ENCODE measurements around the gene TPRN.
"Not testable (repeated sequence)": the region's sequence is repeated elsewhere in the genome, so short reads cannot be mapped to it uniquely, and the experiment has no call there.

TPRN gene

DNA sequence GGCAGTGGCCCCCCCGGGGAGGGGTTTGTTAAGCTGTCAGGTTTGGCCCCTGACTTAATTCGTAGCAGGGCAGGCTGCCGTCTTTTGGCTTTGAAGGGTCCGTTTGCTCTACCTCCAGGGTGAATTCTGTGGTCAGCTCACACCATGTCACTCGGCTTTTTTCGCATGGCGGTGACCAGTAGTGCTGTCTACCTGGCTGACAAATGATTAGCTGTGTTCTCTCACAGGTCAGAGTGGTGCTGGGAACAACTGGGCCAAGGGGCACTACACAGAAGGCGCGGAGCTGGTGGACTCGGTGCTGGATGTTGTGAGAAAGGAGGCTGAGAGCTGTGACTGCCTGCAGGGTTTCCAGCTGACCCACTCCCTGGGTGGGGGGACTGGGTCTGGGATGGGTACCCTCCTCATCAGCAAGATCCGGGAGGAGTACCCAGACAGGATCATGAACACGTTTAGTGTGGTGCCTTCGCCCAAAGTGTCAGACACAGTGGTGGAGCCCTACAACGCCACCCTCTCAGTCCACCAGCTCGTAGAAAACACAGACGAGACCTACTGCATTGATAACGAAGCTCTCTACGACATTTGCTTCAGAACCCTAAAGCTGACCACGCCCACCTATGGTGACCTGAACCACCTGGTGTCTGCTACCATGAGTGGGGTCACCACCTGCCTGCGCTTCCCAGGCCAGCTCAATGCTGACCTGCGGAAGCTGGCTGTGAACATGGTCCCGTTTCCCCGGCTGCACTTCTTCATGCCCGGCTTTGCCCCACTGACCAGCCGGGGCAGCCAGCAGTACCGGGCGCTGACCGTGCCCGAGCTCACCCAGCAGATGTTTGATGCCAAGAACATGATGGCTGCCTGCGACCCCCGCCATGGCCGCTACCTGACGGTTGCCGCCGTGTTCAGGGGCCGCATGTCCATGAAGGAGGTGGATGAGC, 42.0 kb upstream of the TPRN start:
- H3K36me3 ChIP-seq (ENCODE audit: control insufficient read depth in 5 of 5, insufficient read depth in 5 of 5, low read length in 5 of 5), result peaks cover 0 to 21% (median 19%) of the 10 kb centered on the region in 5 donors
- H3K4me1 ChIP-seq (ENCODE audit: control insufficient read depth in 5 of 5, insufficient read depth in 5 of 5, low read length in 5 of 5), result peaks cover 8 to 53% (median 31%) of the 10 kb centered on the region in 5 donors

DNA sequence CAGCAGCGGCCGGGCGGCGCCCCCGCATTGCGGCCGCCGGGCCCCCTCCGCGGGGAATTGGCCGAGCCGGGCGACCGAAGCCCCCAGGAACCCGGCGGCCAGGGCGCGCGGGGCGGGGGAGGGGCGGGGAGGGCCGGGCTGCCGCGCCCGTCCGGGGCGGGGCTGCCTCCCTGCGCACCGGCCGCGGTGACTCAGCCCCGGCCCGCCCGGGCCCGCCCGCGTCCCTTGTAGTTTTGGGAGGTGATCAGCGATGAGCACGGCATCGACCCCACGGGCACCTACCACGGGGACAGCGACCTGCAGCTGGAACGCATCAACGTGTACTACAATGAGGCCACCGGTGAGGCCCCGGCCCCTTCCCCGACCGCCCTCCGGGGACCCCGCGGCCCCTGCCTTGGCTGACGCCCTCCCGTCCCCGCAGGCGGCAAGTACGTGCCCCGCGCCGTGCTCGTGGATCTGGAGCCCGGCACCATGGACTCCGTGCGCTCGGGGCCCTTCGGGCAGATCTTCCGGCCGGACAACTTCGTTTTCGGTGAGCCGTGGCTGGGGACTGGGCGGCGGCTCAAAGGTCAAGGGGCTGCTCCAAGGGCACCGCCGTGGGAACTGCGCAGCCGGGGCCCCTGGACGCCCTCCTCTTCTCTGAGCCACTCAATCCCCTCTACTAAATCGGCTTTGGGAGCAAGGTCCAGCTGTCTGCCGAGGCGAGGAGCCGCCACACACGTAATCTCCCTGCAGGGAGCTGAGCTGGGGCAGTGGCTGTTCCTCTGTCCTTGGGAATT, 41.1 kb upstream of the TPRN start:
- Histone ChIP-seq H3K4me3 (ENCODE audit: low read depth in 1 of 5, low read length in 5 of 5) (peak overlapping the region; percentile 80 to 87 (median 83)), H3K9ac (ENCODE audit: low read length in 5 of 5) (peak overlapping the region in 4 of 5 donors; percentile 70 to 91 (median 84)), H3K9me3 (ENCODE audit: control insufficient read depth in 5 of 5, low read length in 5 of 5) (no peaks in the 10 kb centered on the region), H3K36me3 (ENCODE audit: control insufficient read depth in 5 of 5, insufficient read depth in 5 of 5, low read length in 5 of 5) (peaks cover 0 to 21% (median 19%) of the 10 kb centered on the region in 5 donors), H3K4me1 (ENCODE audit: control insufficient read depth in 5 of 5, insufficient read depth in 5 of 5, low read length in 5 of 5) (peaks cover 8 to 55% (median 35%) of the 10 kb centered on the region in 5 donors), H3K27ac (ENCODE audit: low read depth, low read length) (peak overlapping the region; percentile 74), H3K27me3 (ENCODE audit: control insufficient read depth in 5 of 5, insufficient read depth in 4 of 5, low read length in 5 of 5) (peaks cover 0 to 3% (median 0%) of the 10 kb centered on the region in 5 donors)

More for the DNA sequence above, 42.0 kb upstream of the TPRN start:
- H3K9me3 ChIP-seq (ENCODE audit: control insufficient read depth in 5 of 5, low read length in 5 of 5), result no peaks in the 10 kb centered on the region
- peak overlapping the region; percentile 80 to 87 (median 83) for H3K4me3 ChIP-seq (ENCODE audit: low read depth in 1 of 5, low read length in 5 of 5)
- peak overlapping the region in 4 of 5 donors; percentile 70 to 91 (median 84) for H3K9ac ChIP-seq (ENCODE audit: low read length in 5 of 5)
- H3K27ac ChIP-seq (ENCODE audit: low read depth, low read length), result peak overlapping the region; percentile 74
- peaks cover 0 to 3% (median 0%) of the 10 kb centered on the region in 5 donors for H3K27me3 ChIP-seq (ENCODE audit: control insufficient read depth in 5 of 5, insufficient read depth in 4 of 5, low read length in 5 of 5)

DNA sequence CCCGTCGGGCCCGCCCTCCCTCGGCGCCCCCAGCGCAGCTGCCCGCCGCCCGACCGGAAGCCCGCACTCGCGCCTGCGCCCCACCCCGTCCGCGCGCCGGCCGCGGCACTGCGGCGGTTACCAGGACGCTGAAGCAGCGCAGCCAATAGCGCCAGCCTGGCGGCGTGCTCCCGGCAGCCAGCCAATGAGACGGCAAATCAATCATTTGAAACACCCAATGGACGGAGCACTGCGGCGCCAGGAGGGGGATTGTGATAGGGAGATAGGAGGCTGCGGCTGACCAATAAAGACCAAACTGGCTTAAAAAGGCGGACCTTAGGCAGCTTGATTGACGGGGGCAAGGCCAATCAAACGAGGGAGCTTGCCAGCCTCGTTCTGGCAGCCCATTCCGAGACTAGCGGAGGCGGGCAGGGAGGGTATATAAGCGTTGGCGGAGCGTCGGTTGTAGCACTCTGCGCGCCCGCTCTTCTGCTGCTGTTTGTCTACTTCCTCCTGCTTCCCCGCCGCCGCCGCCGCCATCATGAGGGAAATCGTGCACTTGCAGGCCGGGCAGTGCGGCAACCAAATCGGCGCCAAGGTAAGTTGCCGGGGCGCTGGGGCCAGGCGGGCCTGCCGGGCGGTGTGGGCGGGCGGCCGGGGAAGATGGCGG, 40.4 kb upstream of the TPRN start, which contains the start of gene TUBB4B:
TSS of gene TUBB4B (plus strand) at position 447 of the 649 bp plus-strand sequence. CDS start at position 521, 74 bp downstream.
- H3K36me3 ChIP-seq (ENCODE audit: control insufficient read depth in 5 of 5, insufficient read depth in 5 of 5, low read length in 5 of 5), result peaks cover 0 to 21% (median 19%) of the 10 kb centered on the region in 5 donors
- H3K27me3 ChIP-seq (ENCODE audit: control insufficient read depth in 5 of 5, insufficient read depth in 4 of 5, low read length in 5 of 5), result peaks cover 0 to 3% (median 0%) of the 10 kb centered on the region in 5 donors
- peak within 1 kb of the TSS in 4 of 5 donors; percentile 70 to 91 (median 84) for H3K9ac ChIP-seq (ENCODE audit: low read length in 5 of 5)
- peaks cover 8 to 62% (median 41%) of the 10 kb centered on the region in 5 donors for H3K4me1 ChIP-seq (ENCODE audit: control insufficient read depth in 5 of 5, insufficient read depth in 5 of 5, low read length in 5 of 5)
- no peaks in the 10 kb centered on the region for H3K9me3 ChIP-seq (ENCODE audit: control insufficient read depth in 5 of 5, low read length in 5 of 5)
- peak within 1 kb of the TSS; percentile 80 to 87 (median 83) for H3K4me3 ChIP-seq (ENCODE audit: low read depth in 1 of 5, low read length in 5 of 5)
- H3K27ac ChIP-seq (ENCODE audit: low read depth, low read length), result peak within 1 kb of the TSS; percentile 86

DNA sequence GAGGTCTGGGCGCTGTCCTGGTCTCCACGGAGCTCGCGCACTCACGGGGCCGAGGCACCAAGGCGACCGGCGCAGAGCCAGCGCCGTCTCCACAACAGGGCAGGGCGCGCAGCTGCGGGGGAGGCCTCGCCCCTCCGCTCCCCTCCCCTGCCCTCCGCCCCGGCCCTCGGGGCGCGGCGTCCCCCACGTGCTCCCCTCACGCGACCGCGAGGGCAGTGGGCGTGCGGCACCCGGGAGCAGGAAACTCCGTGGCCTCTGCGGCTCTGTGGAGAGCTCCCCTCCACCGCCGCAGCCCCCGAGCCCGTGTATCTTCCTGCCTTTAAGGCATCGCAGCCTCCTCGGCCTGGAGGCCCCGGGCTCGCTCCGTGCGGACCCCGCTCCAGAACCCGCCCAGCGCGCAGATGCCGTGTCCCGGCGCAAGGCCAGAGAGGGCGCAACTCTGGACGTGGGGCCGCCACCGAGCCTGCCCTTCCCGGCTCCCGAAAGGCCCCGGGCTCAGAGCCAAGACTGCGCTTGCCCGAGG, 39.8 kb upstream of the TPRN start:
- H3K27ac ChIP-seq (ENCODE audit: low read depth, low read length), result peak overlapping the region; percentile 86
- H3K4me1 ChIP-seq (ENCODE audit: control insufficient read depth in 5 of 5, insufficient read depth in 5 of 5, low read length in 5 of 5), result peaks cover 8 to 68% (median 43%) of the 10 kb centered on the region in 5 donors
- peak overlapping the region in 4 of 5 donors; percentile 65 to 77 (median 67) for H3K4me3 ChIP-seq (ENCODE audit: low read depth in 1 of 5, low read length in 5 of 5)
- H3K9me3 ChIP-seq (ENCODE audit: control insufficient read depth in 5 of 5, low read length in 5 of 5), result no peaks in the 10 kb centered on the region
- peaks cover 0 to 21% (median 19%) of the 10 kb centered on the region in 5 donors for H3K36me3 ChIP-seq (ENCODE audit: control insufficient read depth in 5 of 5, insufficient read depth in 5 of 5, low read length in 5 of 5)
- peak overlapping the region in 4 of 5 donors; percentile 65 to 81 (median 71) for H3K9ac ChIP-seq (ENCODE audit: low read length in 5 of 5)
- peaks cover 2 to 4% (median 3%) of the 10 kb centered on the region in 5 donors for H3K27me3 ChIP-seq (ENCODE audit: control insufficient read depth in 5 of 5, insufficient read depth in 4 of 5, low read length in 5 of 5)

DNA sequence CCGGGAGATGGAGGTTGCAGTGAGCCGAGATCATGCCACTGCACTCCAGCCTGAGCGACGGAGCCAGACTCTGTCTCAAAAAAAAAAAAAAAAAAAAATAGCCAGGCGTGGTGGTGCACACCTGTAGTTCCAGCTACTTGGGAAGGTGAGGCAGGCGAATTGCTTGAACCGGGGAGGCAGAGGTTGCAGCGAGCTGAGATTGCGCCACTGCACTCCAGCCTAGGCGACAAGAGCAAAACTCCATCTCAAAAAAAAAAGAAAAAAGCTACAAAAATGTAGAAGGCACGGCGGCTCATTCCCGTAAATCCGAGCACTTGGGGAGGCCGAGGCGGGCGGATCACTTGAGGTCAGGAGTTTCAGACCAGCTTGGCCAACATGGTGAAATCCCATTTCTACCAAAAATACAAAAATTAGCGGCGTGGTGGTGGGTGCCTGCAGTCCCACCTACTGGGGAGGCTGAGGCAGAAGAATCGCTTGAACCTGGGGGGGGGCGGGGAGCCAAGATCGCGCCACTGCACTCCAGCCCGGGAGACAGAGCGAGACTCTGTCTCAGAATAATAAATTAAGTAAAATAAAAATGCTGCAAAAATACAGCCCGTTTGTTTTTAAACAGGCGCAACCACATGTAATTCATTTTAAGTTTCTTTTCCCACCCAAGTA, 39.1 kb upstream of the TPRN start:
- Histone ChIP-seq H3K27me3 (ENCODE audit: control insufficient read depth in 5 of 5, insufficient read depth in 4 of 5, low read length in 5 of 5) (peaks cover 7 to 11% (median 8%) of the 10 kb centered on the region in 5 donors), H3K4me3 (ENCODE audit: low read depth in 1 of 5, low read length in 5 of 5) (peak overlapping the region; percentile 22 to 77 (median 67)), H3K27ac (ENCODE audit: low read depth, low read length) (peak overlapping the region; percentile 86), H3K4me1 (ENCODE audit: control insufficient read depth in 5 of 5, insufficient read depth in 5 of 5, low read length in 5 of 5) (peaks cover 8 to 65% (median 43%) of the 10 kb centered on the region in 5 donors), H3K9ac (ENCODE audit: low read length in 5 of 5) (peak overlapping the region in 4 of 5 donors; percentile 65 to 81 (median 71)), H3K36me3 (ENCODE audit: control insufficient read depth in 5 of 5, insufficient read depth in 5 of 5, low read length in 5 of 5) (peaks cover 0 to 21% (median 19%) of the 10 kb centered on the region in 5 donors)
- H3K9me3 ChIP-seq (ENCODE audit: control insufficient read depth in 5 of 5, low read length in 5 of 5), result not testable (repeated sequence)

DNA sequence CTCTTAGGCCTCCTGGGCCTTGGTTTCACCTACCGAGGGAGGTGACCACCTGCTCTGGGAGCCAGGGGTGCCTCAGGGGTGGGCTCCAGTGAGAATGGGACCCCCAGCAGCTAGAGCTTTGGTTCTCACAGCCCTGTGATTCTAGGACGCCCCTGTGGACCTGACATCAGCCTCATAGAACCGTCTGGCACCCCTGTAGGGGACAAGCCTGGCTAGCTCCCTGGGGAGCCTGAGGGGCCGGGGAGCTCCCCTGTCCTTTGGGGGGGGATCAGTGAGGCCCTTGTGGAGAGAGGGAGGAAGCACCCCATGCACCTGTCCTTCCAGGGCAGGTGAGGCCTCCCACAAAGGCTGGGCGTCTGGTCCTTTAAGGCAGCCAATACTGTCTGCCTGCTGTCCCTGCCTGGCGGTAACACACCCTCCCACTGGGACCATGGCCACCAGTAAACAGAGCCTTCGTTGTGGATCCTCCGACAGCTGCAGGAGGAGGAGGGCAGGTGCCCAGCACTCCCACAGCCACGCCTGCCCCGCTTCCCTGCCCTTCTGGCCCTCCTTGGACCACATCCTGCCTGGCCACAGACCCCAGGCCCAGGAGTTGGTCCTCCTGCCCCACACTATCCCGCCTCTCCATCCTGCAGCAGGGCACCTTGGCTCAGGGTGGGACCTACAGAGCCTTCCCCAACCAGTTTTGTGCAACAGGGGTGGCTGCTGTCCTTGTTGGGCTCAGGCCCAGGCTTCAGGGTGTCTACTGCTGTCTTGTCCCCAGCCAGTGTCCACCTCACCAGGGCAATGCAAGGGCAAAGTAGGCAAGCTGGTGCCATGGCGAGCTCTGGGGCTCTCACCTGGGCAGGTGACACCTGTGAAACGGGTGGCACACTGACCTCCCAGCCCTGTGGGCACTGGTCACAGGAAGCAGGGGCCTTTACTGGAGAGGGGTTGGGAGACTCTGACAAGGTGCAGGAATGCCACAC, 37.5 kb upstream of the TPRN start:
- H3K36me3 ChIP-seq (ENCODE audit: control insufficient read depth in 5 of 5, insufficient read depth in 5 of 5, low read length in 5 of 5), result peaks cover 0 to 12% (median 11%) of the 10 kb centered on the region in 5 donors
- H3K27ac ChIP-seq (ENCODE audit: low read depth, low read length), result no peak overlapping the region
- H3K27me3 ChIP-seq (ENCODE audit: control insufficient read depth in 5 of 5, insufficient read depth in 4 of 5, low read length in 5 of 5), result peaks cover 16 to 21% (median 19%) of the 10 kb centered on the region in 5 donors
- H3K9me3 ChIP-seq (ENCODE audit: control insufficient read depth in 5 of 5, low read length in 5 of 5), result no peaks in the 10 kb centered on the region
- no peak overlapping the region for H3K9ac ChIP-seq (ENCODE audit: low read length in 5 of 5)
- H3K4me3 ChIP-seq (ENCODE audit: low read depth in 1 of 5, low read length in 5 of 5), result no peak overlapping the region
- H3K4me1 ChIP-seq (ENCODE audit: control insufficient read depth in 5 of 5, insufficient read depth in 5 of 5, low read length in 5 of 5), result peaks cover 8 to 52% (median 36%) of the 10 kb centered on the region in 5 donors

DNA sequence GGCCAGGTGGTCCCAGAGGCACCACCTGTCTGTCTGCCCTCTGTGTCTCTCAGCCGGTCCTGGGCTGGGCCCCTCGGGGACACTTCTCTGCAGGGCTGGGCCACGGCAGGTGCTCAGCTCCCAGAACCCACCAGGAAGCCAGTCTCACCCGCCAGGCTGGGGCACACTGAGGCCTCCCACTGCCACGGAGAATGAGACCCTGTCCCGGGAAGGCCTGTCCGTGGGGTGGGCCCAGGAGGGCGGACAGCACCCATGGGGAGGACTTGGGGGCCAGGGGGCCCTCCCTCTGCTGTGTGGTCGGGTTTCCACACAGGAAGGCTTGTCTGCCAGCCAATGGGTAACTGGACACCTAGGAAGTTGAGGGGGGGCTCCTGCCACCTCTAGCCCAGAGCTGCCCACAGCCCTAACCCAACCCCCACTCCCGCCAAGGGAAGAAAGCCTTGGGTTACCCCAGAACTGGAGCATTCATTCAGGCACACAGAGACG, 36.4 kb upstream of the TPRN start:
- H3K9me3 ChIP-seq (ENCODE audit: control insufficient read depth in 5 of 5, low read length in 5 of 5), result no peaks in the 10 kb centered on the region
- H3K4me1 ChIP-seq (ENCODE audit: control insufficient read depth in 5 of 5, insufficient read depth in 5 of 5, low read length in 5 of 5), result peaks cover 1 to 42% (median 26%) of the 10 kb centered on the region in 5 donors
- no peak overlapping the region for H3K27ac ChIP-seq (ENCODE audit: low read depth, low read length)
- H3K4me3 ChIP-seq (ENCODE audit: low read depth in 1 of 5, low read length in 5 of 5), result no peak overlapping the region
- H3K27me3 ChIP-seq (ENCODE audit: control insufficient read depth in 5 of 5, insufficient read depth in 4 of 5, low read length in 5 of 5), result peaks cover 20 to 28% (median 26%) of the 10 kb centered on the region in 5 donors
- peaks cover 0 to 1% (median under 1%) of the 10 kb centered on the region in 5 donors for H3K36me3 ChIP-seq (ENCODE audit: control insufficient read depth in 5 of 5, insufficient read depth in 5 of 5, low read length in 5 of 5)
- no peak overlapping the region for H3K9ac ChIP-seq (ENCODE audit: low read length in 5 of 5)

Measured in subcutaneous abdominal adipose tissue (tissue), 5 donors.